HepG2 (cell line): ENCODE measurements around the gene ZDHHC8. TPM values are rescaled to one million over a fixed set of nuclear protein-coding genes. Genes with fewer than 3 reads are reported as not detected.

Experiments
- AHR ChIP-seq: IDR thresholded peaks from 2 replicates; pipeline ENCODE4 v1.6.1; 2018; ENCODE audit warnings: missing genetic modification reagents, missing compliant biosample characterization
- HES4 ChIP-seq: sonication (generic); formaldehyde crosslinking; IDR thresholded peaks from 2 replicates; pipeline ENCODE4 v1.9.0; 2021; ENCODE audit warnings: mild to moderate bottlenecking, missing genetic modification reagents, borderline replicate concordance
- KMT2A ChIP-seq: sonication (generic); formaldehyde crosslinking; IDR thresholded peaks from 2 replicates; pipeline ENCODE4 v1.4.0; 2020; ENCODE audit warnings: missing genetic modification reagents
- MYC ChIP-seq: sonication (generic); formaldehyde crosslinking; IDR thresholded peaks from 2 replicates; pipeline ENCODE4 v1.9.0; 2021; ENCODE audit warnings: missing genetic modification reagents, borderline replicate concordance
- RXRB ChIP-seq: IDR thresholded peaks from 2 replicates; pipeline ENCODE4 v1.6.1; 2016; ENCODE audit warnings: borderline replicate concordance, missing genetic modification reagents, missing compliant biosample characterization
- ZBTB42 ChIP-seq: sonication (generic); formaldehyde crosslinking; IDR thresholded peaks from 2 replicates; pipeline ENCODE4 v1.5.0; 2020; ENCODE audit warnings: mild to moderate bottlenecking, missing genetic modification reagents
- ZFP36 ChIP-seq: fragments of 150-350 bp; IDR thresholded peaks from 2 replicates; pipeline ENCODE4 v1.6.1; 2018; ENCODE audit warnings: borderline replicate concordance, low read length, low read depth; ENCODE audit not compliant: partially characterized antibody
- ZNF256 ChIP-seq: sonication (generic); formaldehyde crosslinking; conservative IDR thresholded peaks from 2 replicates; pipeline ENCODE4 v1.4.0; 2020; ENCODE audit warnings: missing genetic modification reagents
- ZNF567 ChIP-seq: sonication (generic); formaldehyde crosslinking; IDR thresholded peaks from 2 replicates; pipeline ENCODE4 v1.8.1; 2023; ENCODE audit warnings: mild to moderate bottlenecking, missing genetic modification reagents, borderline replicate concordance
- polyA plus RNA-seq, 8 experiments: library from polyadenylated mRNA; depleted of rRNA in 3 of 8; stranded (reverse) in 7 of 8; unstranded in 1 of 8; fragments of >200 nt; fragmentation: Illumina TruSeq in 4 of 8; extraction: Trizol in 4 of 8; gene quantifications; 2 replicates each; pipeline versions ENCODE4 v1.2.1 to v1.2.3, GENCODE V29; 2011 to 2016; ENCODE audit warnings: low read depth in 4 of 8, missing spikeins in 1 of 8, mixed read lengths in 1 of 8; ENCODE audit not compliant: insufficient read depth in 1 of 8
- total RNA-seq, 5 experiments: library from RNA; depleted of rRNA; stranded (reverse); fragments of >200 nt; fragmentation: Illumina TruSeq; extraction: Trizol; gene quantifications; 2 replicates each; pipeline ENCODE4 v1.2.3, GENCODE V29; 2016; ENCODE audit warnings: low read depth in 1 of 5
- TF ChIP-seq, protein P1 (sequence below): sonication (generic); formaldehyde crosslinking; IDR thresholded peaks from 2 replicates; pipeline ENCODE4 v1.8.1; 2023; ENCODE audit warnings: mild to moderate bottlenecking, missing genetic modification reagents, borderline replicate concordance
- TF ChIP-seq, protein P2 (sequence below): sonication (generic); formaldehyde crosslinking; IDR thresholded peaks from 2 replicates; pipeline ENCODE4 v1.9.0; 2021; ENCODE audit warnings: missing genetic modification reagents, mild to moderate bottlenecking, borderline replicate concordance
- TF ChIP-seq, protein P3 (sequence below): sonication (generic); formaldehyde crosslinking; IDR thresholded peaks from one replicate; pipeline ENCODE4 v1.5.1; 2020; ENCODE audit warnings: mild to moderate bottlenecking, missing genetic modification reagents; ENCODE audit errors: not compliant biosample characterization
- TF ChIP-seq, protein P4 (sequence below): sonication (generic); formaldehyde crosslinking; IDR thresholded peaks from 2 replicates; pipeline ENCODE4 v1.4.0; 2020; ENCODE audit warnings: mild to moderate bottlenecking, missing genetic modification reagents
- TF ChIP-seq, protein P5 (sequence below): sonication (generic); formaldehyde crosslinking; IDR thresholded peaks from 2 replicates; pipeline ENCODE4 v1.4.0; 2020; ENCODE audit warnings: missing genetic modification reagents

Gene ZDHHC8
- total and polyA plus RNA-seq, 2 of the 13 experiments (the other 11 are each of a cell fraction or from before 2014, with no cell fraction given), result 7.5 to 21.3 TPM

DNA sequence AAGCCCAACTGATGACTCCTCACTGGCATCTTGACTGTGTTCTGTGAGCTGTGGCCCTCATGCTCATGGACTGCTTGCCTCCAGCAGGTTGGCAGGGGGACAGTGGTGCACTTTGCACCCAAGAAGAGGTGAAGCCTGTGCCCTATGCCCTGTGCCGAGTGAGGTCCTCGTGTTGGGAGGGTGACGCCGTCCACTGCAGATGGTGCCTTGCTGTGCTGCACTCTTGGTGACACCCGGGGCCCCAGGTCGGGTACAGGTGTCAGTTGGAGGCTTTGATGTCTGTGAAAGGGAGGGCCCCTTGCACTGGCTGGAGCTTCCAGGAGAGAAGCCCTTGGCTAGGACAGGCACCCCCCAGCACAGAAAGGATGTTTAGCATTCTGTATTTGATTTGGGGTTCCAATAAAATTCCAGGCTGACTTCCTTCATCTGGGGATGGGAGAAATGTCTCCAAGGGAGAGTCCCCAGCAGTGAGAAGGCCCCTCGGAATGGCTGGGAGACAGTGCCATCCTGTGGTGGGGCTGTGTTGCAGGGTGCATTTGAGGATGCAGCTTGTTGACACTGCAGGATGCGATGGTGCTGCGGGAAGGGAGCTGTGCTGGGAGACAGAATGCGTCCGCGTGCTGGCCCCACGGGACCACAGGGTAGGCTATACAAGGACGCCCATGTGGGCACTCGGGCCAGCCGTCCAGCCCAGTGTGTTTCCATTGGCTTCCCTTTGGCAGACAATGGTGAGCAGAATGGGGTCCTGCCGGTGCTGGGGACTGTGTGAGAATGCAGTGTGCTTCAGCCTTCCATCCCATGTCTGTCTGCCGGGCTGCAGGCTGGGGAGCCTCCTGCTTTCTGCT lies 2.5 kb upstream of the ZDHHC8 start (continued):
- no peak for TF ChIP-seq HES4 (CRISPR knock-in tag)
- TF ChIP-seq AHR (CRISPR knock-in tag), result no peak
- TF ChIP-seq, protein P1, sequence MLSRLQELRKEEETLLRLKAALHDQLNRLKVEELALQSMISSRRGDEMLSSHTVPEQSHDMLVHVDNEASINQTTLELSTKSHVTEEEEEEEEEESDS (CRISPR knock-in tag), result no peak
- TF ChIP-seq MYC (CRISPR knock-in tag), result peak; percentile 50; the same call in 1 of the 2 replicates
- TF ChIP-seq, protein P2, sequence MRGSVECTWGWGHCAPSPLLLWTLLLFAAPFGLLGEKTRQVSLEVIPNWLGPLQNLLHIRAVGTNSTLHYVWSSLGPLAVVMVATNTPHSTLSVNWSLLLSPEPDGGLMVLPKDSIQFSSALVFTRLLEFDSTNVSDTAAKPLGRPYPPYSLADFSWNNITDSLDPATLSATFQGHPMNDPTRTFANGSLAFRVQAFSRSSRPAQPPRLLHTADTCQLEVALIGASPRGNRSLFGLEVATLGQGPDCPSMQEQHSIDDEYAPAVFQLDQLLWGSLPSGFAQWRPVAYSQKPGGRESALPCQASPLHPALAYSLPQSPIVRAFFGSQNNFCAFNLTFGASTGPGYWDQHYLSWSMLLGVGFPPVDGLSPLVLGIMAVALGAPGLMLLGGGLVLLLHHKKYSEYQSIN (CRISPR knock-in tag), result no peak
- TF ChIP-seq ZNF256, result no peak
- peak; percentile 70; the same call in 1 of the 2 replicates for TF ChIP-seq RXRB (CRISPR knock-in tag)
- TF ChIP-seq, protein P3, sequence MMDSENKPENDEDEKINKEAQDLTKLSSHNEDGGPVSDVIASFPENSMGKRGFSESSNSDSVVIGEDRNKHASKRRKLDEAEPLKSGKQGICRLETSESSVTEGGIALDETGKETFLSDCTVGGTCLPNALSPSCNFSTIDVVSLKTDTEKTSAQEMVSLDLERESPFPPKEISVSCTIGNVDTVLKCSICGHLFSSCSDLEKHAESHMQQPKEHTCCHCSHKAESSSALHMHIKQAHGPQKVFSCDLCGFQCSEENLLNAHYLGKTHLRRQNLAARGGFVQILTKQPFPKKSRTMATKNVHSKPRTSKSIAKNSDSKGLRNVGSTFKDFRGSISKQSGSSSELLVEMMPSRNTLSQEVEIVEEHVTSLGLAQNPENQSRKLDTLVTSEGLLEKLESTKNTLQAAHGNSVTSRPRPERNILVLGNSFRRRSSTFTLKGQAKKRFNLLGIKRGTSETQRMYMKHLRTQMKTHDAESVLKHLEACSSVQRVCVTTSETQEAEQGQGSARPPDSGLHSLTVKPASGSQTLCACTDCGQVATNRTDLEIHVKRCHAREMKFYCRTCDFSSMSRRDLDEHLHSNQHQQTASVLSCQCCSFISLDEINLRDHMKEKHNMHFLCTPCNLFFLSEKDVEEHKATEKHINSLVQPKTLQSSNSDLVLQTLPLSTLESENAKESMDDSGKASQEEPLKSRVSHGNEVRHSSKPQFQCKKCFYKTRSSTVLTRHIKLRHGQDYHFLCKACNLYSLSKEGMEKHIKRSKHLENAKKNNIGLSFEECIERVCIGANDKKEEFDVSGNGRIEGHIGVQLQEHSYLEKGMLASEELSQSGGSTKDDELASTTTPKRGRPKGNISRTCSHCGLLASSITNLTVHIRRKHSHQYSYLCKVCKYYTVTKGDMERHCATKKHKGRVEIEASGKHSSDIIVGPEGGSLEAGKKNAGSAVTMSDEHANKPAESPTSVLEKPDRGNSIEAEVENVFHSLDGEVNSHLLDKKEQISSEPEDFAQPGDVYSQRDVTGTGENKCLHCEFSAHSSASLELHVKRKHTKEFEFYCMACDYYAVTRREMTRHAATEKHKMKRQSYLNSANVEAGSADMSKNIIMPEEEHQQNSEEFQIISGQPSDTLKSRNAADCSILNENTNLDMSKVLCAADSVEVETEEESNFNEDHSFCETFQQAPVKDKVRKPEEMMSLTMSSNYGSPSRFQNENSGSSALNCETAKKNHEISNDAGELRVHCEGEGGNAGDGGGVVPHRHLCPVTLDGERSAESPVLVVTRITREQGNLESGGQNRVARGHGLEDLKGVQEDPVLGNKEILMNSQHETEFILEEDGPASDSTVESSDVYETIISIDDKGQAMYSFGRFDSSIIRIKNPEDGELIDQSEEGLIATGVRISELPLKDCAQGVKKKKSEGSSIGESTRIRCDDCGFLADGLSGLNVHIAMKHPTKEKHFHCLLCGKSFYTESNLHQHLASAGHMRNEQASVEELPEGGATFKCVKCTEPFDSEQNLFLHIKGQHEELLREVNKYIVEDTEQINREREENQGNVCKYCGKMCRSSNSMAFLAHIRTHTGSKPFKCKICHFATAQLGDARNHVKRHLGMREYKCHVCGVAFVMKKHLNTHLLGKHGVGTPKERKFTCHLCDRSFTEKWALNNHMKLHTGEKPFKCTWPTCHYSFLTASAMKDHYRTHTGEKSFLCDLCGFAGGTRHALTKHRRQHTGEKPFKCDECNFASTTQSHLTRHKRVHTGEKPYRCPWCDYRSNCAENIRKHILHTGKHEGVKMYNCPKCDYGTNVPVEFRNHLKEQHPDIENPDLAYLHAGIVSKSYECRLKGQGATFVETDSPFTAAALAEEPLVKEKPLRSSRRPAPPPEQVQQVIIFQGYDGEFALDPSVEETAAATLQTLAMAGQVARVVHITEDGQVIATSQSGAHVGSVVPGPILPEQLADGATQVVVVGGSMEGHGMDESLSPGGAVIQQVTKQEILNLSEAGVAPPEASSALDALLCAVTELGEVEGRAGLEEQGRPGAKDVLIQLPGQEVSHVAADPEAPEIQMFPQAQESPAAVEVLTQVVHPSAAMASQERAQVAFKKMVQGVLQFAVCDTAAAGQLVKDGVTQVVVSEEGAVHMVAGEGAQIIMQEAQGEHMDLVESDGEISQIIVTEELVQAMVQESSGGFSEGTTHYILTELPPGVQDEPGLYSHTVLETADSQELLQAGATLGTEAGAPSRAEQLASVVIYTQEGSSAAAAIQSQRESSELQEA (CRISPR knock-in tag), result no peak
- TF ChIP-seq ZNF567, result no peak
- TF ChIP-seq, protein P4, sequence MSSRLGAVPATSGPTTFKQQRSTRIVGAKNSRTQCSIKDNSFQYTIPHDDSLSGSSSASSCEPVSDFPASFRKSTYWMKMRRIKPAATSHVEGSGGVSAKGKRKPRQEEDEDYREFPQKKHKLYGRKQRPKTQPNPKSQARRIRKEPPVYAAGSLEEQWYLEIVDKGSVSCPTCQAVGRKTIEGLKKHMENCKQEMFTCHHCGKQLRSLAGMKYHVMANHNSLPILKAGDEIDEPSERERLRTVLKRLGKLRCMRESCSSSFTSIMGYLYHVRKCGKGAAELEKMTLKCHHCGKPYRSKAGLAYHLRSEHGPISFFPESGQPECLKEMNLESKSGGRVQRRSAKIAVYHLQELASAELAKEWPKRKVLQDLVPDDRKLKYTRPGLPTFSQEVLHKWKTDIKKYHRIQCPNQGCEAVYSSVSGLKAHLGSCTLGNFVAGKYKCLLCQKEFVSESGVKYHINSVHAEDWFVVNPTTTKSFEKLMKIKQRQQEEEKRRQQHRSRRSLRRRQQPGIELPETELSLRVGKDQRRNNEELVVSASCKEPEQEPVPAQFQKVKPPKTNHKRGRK (CRISPR knock-in tag), result no peak
- TF ChIP-seq ZBTB42 (CRISPR knock-in tag), result no peak
- TF ChIP-seq, protein P5, sequence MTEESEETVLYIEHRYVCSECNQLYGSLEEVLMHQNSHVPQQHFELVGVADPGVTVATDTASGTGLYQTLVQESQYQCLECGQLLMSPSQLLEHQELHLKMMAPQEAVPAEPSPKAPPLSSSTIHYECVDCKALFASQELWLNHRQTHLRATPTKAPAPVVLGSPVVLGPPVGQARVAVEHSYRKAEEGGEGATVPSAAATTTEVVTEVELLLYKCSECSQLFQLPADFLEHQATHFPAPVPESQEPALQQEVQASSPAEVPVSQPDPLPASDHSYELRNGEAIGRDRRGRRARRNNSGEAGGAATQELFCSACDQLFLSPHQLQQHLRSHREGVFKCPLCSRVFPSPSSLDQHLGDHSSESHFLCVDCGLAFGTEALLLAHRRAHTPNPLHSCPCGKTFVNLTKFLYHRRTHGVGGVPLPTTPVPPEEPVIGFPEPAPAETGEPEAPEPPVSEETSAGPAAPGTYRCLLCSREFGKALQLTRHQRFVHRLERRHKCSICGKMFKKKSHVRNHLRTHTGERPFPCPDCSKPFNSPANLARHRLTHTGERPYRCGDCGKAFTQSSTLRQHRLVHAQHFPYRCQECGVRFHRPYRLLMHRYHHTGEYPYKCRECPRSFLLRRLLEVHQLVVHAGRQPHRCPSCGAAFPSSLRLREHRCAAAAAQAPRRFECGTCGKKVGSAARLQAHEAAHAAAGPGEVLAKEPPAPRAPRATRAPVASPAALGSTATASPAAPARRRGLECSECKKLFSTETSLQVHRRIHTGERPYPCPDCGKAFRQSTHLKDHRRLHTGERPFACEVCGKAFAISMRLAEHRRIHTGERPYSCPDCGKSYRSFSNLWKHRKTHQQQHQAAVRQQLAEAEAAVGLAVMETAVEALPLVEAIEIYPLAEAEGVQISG (CRISPR knock-in tag), result 0 out of 2 replicates have a peak, but pooled peaks have one; percentile 37
- TF ChIP-seq ZFP36, result no peak
- TF ChIP-seq KMT2A, result no peak
